Measurements from ENCODE around the gene PACS2.
"Not testable (repeated sequence)": the region's sequence is repeated elsewhere in the genome, so short reads cannot be mapped to it uniquely, and the experiment has no call there.

PACS2 gene

GRCh38 chr14:105333020-105333490, 18.5 kb downstream of the PACS2 start:
- DNase-seq: no peak

- no peak for DNase-seq
Measured at GRCh38 chr14:105333613-105334364, 19.2 kb downstream of the PACS2 start.

GRCh38 chr14:105334383-105335230, 20.1 kb downstream of the PACS2 start:
- DNase-seq: no peak

- not testable (repeated sequence) for DNase-seq
Measured at GRCh38 chr14:105335231-105335542, 20.6 kb downstream of the PACS2 start.

- DNase-seq: no peak
Measured at GRCh38 chr14:105335735-105336476, 21.4 kb downstream of the PACS2 start.

GRCh38 chr14:105336477-105337287, 22.1 kb downstream of the PACS2 start:
- no peak for DNase-seq

GRCh38 chr14:105337433-105337832, 22.9 kb downstream of the PACS2 start:
- no peak for DNase-seq

- DNase-seq: no peak
Measured at GRCh38 chr14:105337966-105338741, 23.6 kb downstream of the PACS2 start.

GRCh38 chr14:105340821-105341733, 26.5 kb downstream of the PACS2 start:
- no peak for DNase-seq

- no peak for DNase-seq
Measured at GRCh38 chr14:105343194-105343593, 28.6 kb downstream of the PACS2 start.

- no peak for DNase-seq
Measured at GRCh38 chr14:105346200-105346533, 31.6 kb downstream of the PACS2 start.

GRCh38 chr14:105346876-105347586, 32.5 kb downstream of the PACS2 start:
- no peak for DNase-seq

- DNase-seq: no peak
Measured at GRCh38 chr14:105347587-105347968, 33.0 kb downstream of the PACS2 start.

- DNase-seq: no peak
Measured at GRCh38 chr14:105348169-105348944, 33.8 kb downstream of the PACS2 start.

GRCh38 chr14:105348945-105349699, 34.6 kb downstream of the PACS2 start:
- DNase-seq: no peak

- DNase-seq: no peak
Measured at GRCh38 chr14:105349992-105350391, 35.4 kb downstream of the PACS2 start.

- DNase-seq: no peak
Measured at GRCh38 chr14:105350450-105351244, 36.1 kb downstream of the PACS2 start.

GRCh38 chr14:105351410-105351809, 36.9 kb downstream of the PACS2 start:
- no peak for DNase-seq
